A673 (cell line): ENCODE results near the gene SPAG7. TPM values are rescaled to one million over a fixed set of nuclear protein-coding genes. Genes with fewer than 3 reads are reported as not detected.
A peak's percentile ranks its signal among the peaks of the same experiment; 100 is the strongest.

Experiments
- Bru-seq: library from RNA; stranded (reverse); fragments of 400-500 nt; gene quantifications from one replicate; lab custom pipeline; 2021; lab: Mats Ljungman, UMichigan
- BruChase-seq, 2 experiments: library from RNA; stranded (reverse); fragments of 400-500 nt; gene quantifications; one replicate each; lab custom pipeline; 2021; lab: Mats Ljungman, UMichigan
- BruUV-seq: library from RNA; stranded (reverse); fragments of 400-500 nt; replicated peaks from 2 replicates; lab custom pipeline; 2021; lab: Mats Ljungman, UMichigan
- CTCF ChIA-PET: fragments of 300-600 bp; sonication (Branson Sonifier 250); formaldehyde crosslinking; loops from one replicate; lab custom pipeline; 2022; ENCODE audit warnings: antibody characterized with exemption; lab: Charles Lee
- POLR2A ChIA-PET: fragments of 300-600 bp; sonication (Branson Sonifier 250); formaldehyde crosslinking; loops from one replicate; lab custom pipeline; 2022; ENCODE audit warnings: antibody characterized with exemption; ENCODE audit not compliant: low non-redundant PET; lab: Charles Lee
- DNase-seq: peaks from one replicate; pipeline ENCODE4 v3.0.0-alpha.2; 2015; ENCODE audit warnings: low spot score
- H3K27ac ChIP-seq: fragments of 200-600 bp; sonication (generic); 2 replicates; pipeline ENCODE4 v1.5.1; 2016; ENCODE audit warnings: mixed run types, low read depth, mild to moderate bottlenecking, mixed read lengths, antibody characterized with exemption, low read length; ENCODE audit not compliant: poor library complexity, severe bottlenecking
- H3K27me3 ChIP-seq: fragments of 200-600 bp; sonication (generic); replicated peaks from 2 replicates; pipeline ENCODE4 v1.6.1; 2017; ENCODE audit warnings: mixed run types, low read depth, mild to moderate bottlenecking, mixed read lengths, antibody characterized with exemption, low read length; ENCODE audit not compliant: insufficient read depth, poor library complexity
- H3K36me3 ChIP-seq: fragments of 200-600 bp; sonication (generic); 2 replicates; pipeline ENCODE4 v1.6.1; 2016; ENCODE audit warnings: mixed run types, mild to moderate bottlenecking, mixed read lengths, antibody characterized with exemption, low read length; ENCODE audit not compliant: insufficient read depth, poor library complexity, severe bottlenecking
- H3K4me1 ChIP-seq: fragments of 200-600 bp; sonication (generic); 2 replicates; pipeline ENCODE4 v1.6.1; 2017; ENCODE audit warnings: mixed run types, mild to moderate bottlenecking, mixed read lengths, antibody characterized with exemption, low read length; ENCODE audit not compliant: insufficient read depth, poor library complexity, severe bottlenecking
- H3K4me3 ChIP-seq: fragments of 200-600 bp; sonication (generic); 2 replicates; pipeline ENCODE4 v1.5.1; 2016; ENCODE audit warnings: low read depth, mixed run types, mild to moderate bottlenecking, mixed read lengths, low read length; ENCODE audit not compliant: poor library complexity, severe bottlenecking
- H3K9me3 ChIP-seq: fragments of 200-600 bp; sonication (generic); 2 replicates; pipeline ENCODE4 v1.6.1; 2016; ENCODE audit warnings: mixed run types, low read depth, mild to moderate bottlenecking, mixed read lengths, antibody characterized with exemption, low read length; ENCODE audit not compliant: poor library complexity, severe bottlenecking
- EZH2 ChIP-seq: fragments of 200-600 bp; sonication (generic); IDR thresholded peaks from 2 replicates; pipeline ENCODE4 v1.6.1; 2017; ENCODE audit warnings: borderline replicate concordance, low read depth, mild to moderate bottlenecking, mixed read lengths, antibody characterized with exemption, low read length; ENCODE audit not compliant: poor library complexity, severe bottlenecking
- intact Hi-C: fragments of 100-400 bp; cut with micrococcal nuclease; formaldehyde crosslinking; loops from one replicate; pipeline ENCODE4 v1.10.0; 2022; ENCODE audit not compliant: unreplicated experiment
- long read RNA-seq: library from polyadenylated mRNA; stranded (forward); transcript quantifications from one replicate; pipeline ENCODE4 v2.0.0, GENCODE V29; 2022
- total RNA-seq: library from RNA; stranded (reverse); gene quantifications from 2 replicates; pipeline ENCODE4 v1.2.3, GENCODE V29; 2021
- TF ChIP-seq, protein P1 (sequence below): fragments of 300-800, 200-600 bp; sonication (generic); conservative IDR thresholded peaks from 2 replicates; pipeline ENCODE4 v1.5.1; 2017; ENCODE audit warnings: low read depth, mild to moderate bottlenecking, antibody characterized with exemption, low read length, moderate library complexity, mixed read lengths

Gene SPAG7, protein sequence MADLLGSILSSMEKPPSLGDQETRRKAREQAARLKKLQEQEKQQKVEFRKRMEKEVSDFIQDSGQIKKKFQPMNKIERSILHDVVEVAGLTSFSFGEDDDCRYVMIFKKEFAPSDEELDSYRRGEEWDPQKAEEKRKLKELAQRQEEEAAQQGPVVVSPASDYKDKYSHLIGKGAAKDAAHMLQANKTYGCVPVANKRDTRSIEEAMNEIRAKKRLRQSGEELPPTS
- 74.8 and 88.9 TPM in 2 replicates for total RNA-seq
- Bru-seq, nascent RNA = percentile 73 among the genes with signal in this experiment
- percentile 72 among the genes with signal in this experiment for BruChase-seq, experiment 1, labeled RNA remaining after a 2-hour chase
- BruChase-seq, experiment 2, labeled RNA remaining after a 6-hour chase = percentile 82 among the genes with signal in this experiment
- long read RNA-seq, transcript SPAG7-201 (7 exons, 1,058 nt) = major isoform, 118 of 147 reads
- long read RNA-seq, partial matches to known transcripts = 3 of 147 reads
- long read RNA-seq, other reads (novel, unspliced or antisense) = 20 of 147 reads

DNA sequence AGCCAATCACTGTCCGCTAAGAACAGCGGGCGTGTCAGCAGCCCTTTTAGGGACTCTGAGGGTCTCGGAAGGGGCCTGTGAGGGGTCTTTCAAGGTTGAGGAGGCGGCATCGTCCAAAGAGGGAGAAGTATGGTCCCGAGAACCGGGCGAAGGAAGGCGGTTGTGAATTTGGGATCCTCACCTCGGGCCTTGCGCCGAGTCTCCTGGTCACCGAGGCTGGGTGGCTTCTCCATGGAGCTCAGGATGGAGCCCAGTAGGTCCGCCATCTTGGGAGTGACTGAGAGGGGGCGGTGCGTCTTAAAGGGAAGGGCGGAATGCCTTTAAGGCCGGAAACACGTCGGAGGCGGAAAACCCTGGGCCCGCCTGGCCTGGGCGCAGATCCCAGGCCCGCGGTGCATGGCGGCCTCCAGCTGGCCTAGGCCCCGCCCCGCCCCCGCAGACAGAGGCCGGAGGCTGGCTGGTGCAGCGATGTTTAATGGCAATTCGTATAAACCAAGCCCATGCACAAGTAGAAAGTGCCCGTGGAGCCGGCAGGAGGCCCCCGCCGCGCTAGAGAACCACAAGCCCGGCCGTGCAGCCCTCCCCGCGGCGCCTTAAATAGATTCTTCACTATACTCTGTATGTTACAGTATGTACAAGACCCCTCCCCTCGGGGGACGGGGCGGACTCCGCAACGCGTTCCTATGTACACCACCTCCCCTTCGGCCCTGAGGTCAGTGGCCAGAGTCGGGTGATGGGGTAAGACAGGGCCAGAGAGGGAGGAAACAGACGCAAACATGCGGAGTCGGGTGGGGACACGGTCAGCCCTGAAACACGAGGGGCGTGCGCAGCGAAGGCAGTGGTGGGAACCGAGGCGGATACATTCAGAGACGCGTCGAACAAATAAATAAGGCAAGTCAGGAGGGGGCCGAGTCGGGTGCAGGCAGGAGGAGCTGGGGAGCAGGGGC lies at the start of gene SPAG7:
Gene SPAG7 (minus strand): TSS at position 279 of the 947 bp plus-strand sequence. CDS start 13 bp downstream, at position 266.
- ChIA-PET POLR2A (interaction anchor here (0.6 to 1.0 kb wide), 4 partner anchors 16 to 844 kb away, joined by 3 to 4 read pairs (median 3); no protein-coding TSS in a partner anchor), CTCF (interaction anchor here (0.6 to 2.3 kb wide), 5 partner anchors 20 to 134 kb away, joined by 3 to 9 read pairs (median 4); partner anchors contain the start of genes CAMTA2, RNF167 and SLC25A11)

DNA sequence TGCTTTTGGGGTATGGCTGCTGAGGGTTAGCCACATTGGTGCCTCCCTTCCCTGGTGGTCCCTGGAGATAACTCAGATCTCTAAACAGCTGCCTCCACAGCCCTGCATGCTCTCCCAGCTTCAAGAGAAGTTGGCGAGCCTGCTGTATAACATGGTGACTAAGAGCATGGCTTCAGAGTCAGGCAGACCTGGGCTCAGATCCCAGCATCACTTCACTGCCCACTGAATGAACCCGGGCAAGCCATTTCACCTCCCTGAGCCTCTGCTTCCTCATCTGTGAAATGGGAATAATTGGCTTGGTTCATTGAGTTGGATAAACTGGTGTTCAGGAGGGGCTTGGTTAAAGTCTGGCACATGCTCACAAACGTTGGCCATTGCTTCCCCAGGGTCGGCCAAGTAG lies 46.7 kb upstream of the SPAG7 start:
- TF ChIP-seq, protein P1, sequence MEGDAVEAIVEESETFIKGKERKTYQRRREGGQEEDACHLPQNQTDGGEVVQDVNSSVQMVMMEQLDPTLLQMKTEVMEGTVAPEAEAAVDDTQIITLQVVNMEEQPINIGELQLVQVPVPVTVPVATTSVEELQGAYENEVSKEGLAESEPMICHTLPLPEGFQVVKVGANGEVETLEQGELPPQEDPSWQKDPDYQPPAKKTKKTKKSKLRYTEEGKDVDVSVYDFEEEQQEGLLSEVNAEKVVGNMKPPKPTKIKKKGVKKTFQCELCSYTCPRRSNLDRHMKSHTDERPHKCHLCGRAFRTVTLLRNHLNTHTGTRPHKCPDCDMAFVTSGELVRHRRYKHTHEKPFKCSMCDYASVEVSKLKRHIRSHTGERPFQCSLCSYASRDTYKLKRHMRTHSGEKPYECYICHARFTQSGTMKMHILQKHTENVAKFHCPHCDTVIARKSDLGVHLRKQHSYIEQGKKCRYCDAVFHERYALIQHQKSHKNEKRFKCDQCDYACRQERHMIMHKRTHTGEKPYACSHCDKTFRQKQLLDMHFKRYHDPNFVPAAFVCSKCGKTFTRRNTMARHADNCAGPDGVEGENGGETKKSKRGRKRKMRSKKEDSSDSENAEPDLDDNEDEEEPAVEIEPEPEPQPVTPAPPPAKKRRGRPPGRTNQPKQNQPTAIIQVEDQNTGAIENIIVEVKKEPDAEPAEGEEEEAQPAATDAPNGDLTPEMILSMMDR = no peak
- TF ChIP-seq EZH2 = no peak
- Histone ChIP-seq H3K9me3 (no peaks in the 10 kb centered on the region), H3K4me3 (no peak overlapping the region), H3K27me3 (no peaks in the 10 kb centered on the region), H3K36me3 (peaks cover 16% of the 10 kb centered on the region), H3K4me1 (no peaks in the 10 kb centered on the region), H3K27ac (no peak overlapping the region)
- no TSS peak for BruUV-seq
- POLR2A ChIA-PET = no interaction called here
- CTCF ChIA-PET = no interaction called here
- no peak for DNase-seq
- intact Hi-C loops = no loop called here

More for the DNA sequence above, at the start of gene SPAG7:
- TSS peak; percentile 52 for BruUV-seq
- Histone ChIP-seq H3K4me1 (peaks cover 17% of the 10 kb centered on the region), H3K9me3 (no peaks in the 10 kb centered on the region), H3K4me3 (peak within 1 kb of the TSS; percentile 59), H3K27ac (peak within 1 kb of the TSS; percentile 94), H3K27me3 (no peaks in the 10 kb centered on the region), H3K36me3 (peaks cover 12% of the 10 kb centered on the region)
- peak; percentile 97 for DNase-seq
- no peak for TF ChIP-seq EZH2
- TF ChIP-seq, protein P1 = 0 out of 2 replicates have a peak, but pooled peaks have one; percentile 15
- intact Hi-C loops = loop anchor here (2.0 kb wide), 1 partner anchor 19 kb away; the partner anchor contains the start of gene PFN1

DNA sequence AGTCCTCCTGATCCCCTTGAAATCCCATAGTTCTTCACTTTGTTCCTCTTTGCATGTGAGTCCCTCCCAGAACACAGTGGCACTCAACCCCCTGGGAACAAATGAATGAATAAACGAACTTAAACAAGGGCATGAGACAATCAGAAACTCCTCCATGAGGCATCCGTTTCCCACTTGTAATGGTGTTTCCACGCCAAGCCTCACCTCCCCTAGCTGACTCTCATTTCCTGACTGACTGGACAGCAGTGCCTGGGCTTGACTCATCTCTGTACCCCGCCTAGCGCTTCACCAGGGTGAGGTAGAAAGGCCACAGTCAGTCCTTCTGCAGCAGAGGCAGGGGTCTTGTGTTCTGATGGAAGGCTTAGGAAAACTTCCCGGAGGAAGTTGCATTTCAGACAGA lies 44.3 kb upstream of the SPAG7 start:
- Histone ChIP-seq H3K27me3 (no peaks in the 10 kb centered on the region), H3K27ac (no peak overlapping the region), H3K36me3 (peaks cover 29% of the 10 kb centered on the region), H3K4me3 (no peak overlapping the region), H3K4me1 (no peaks in the 10 kb centered on the region), H3K9me3 (no peaks in the 10 kb centered on the region)
- intact Hi-C loops = no loop called here
- TF ChIP-seq, protein P1 = no peak
- TF ChIP-seq EZH2 = no peak
- no TSS peak for BruUV-seq
- ChIA-PET CTCF (no interaction called here), POLR2A (no interaction called here)
- no peak for DNase-seq
